Measurements from ENCODE around the gene CNEP1R1. TPM values are rescaled to one million over a fixed set of nuclear protein-coding genes. Genes with fewer than 3 reads are reported as not detected.

CNEP1R1 gene
- total RNA-seq, 1 donor from 2014 or later = 24.3 TPM

- Mint-ChIP-seq H3K36me3 (no peaks in the 10 kb centered on the region), H3K4me3 (no peak overlapping the region), H3K27me3 (ENCODE audit: low read depth) (no peaks in the 10 kb centered on the region), H3K27ac (no peak overlapping the region), H3K4me1 (no peaks in the 10 kb centered on the region), H3K9me3 (no peaks in the 10 kb centered on the region)
- no peak for DNase-seq (ENCODE audit: low spot score in 2 of 2, unreplicated experiment in 2 of 2)
- TF ChIP-seq CTCF (IDR thresholded peaks at IDR 0.05; ENCODE audit: unreplicated experiment) = no peak
Measured at GRCh38 chr16:49987381-49987780, 37.6 kb upstream of the CNEP1R1 start.

GRCh38 chr16:49992825-49993224, 32.2 kb upstream of the CNEP1R1 start:
- TF ChIP-seq CTCF (IDR thresholded peaks at IDR 0.05; ENCODE audit: unreplicated experiment) = no peak
- Mint-ChIP-seq H3K4me3 (no peak overlapping the region), H3K27me3 (ENCODE audit: low read depth) (peaks cover 40% of the 10 kb centered on the region), H3K9me3 (no peaks in the 10 kb centered on the region), H3K27ac (no peak overlapping the region), H3K4me1 (no peaks in the 10 kb centered on the region), H3K36me3 (no peaks in the 10 kb centered on the region)
- DNase-seq (ENCODE audit: low spot score in 2 of 2, unreplicated experiment in 2 of 2) = no peak

GRCh38 chr16:49993579-49993978, 31.4 kb upstream of the CNEP1R1 start:
- no peak overlapping the region for H3K27ac Mint-ChIP-seq
- no peaks in the 10 kb centered on the region for H3K36me3 Mint-ChIP-seq
- TF ChIP-seq CTCF (IDR thresholded peaks at IDR 0.05; ENCODE audit: unreplicated experiment) = no peak
- no peak for DNase-seq (ENCODE audit: low spot score in 2 of 2, unreplicated experiment in 2 of 2)
- H3K27me3 Mint-ChIP-seq (ENCODE audit: low read depth) = peaks cover 41% of the 10 kb centered on the region
- no peaks in the 10 kb centered on the region for H3K9me3 Mint-ChIP-seq
- no peak overlapping the region for H3K4me3 Mint-ChIP-seq
- H3K4me1 Mint-ChIP-seq = no peaks in the 10 kb centered on the region

- no peak for DNase-seq (ENCODE audit: low spot score in 2 of 2, unreplicated experiment in 2 of 2)
- Mint-ChIP-seq H3K27ac (no peak overlapping the region), H3K4me3 (no peak overlapping the region), H3K4me1 (no peaks in the 10 kb centered on the region), H3K27me3 (ENCODE audit: low read depth) (peaks cover 42% of the 10 kb centered on the region), H3K9me3 (no peaks in the 10 kb centered on the region), H3K36me3 (no peaks in the 10 kb centered on the region)
- no peak for TF ChIP-seq CTCF (IDR thresholded peaks at IDR 0.05; ENCODE audit: unreplicated experiment)
Measured at GRCh38 chr16:49994006-49994405, 31.0 kb upstream of the CNEP1R1 start.

- Mint-ChIP-seq H3K4me3 (no peak overlapping the region), H3K36me3 (no peaks in the 10 kb centered on the region), H3K4me1 (no peaks in the 10 kb centered on the region), H3K27ac (no peak overlapping the region), H3K9me3 (no peaks in the 10 kb centered on the region), H3K27me3 (ENCODE audit: low read depth) (peaks cover 48% of the 10 kb centered on the region)
- no peak for DNase-seq (ENCODE audit: low spot score in 2 of 2, unreplicated experiment in 2 of 2)
- TF ChIP-seq CTCF (IDR thresholded peaks at IDR 0.05; ENCODE audit: unreplicated experiment) = no peak
Measured at GRCh38 chr16:49995720-49996119, 29.3 kb upstream of the CNEP1R1 start.

- no peak for TF ChIP-seq CTCF (IDR thresholded peaks at IDR 0.05; ENCODE audit: unreplicated experiment)
- DNase-seq (ENCODE audit: low spot score in 2 of 2, unreplicated experiment in 2 of 2) = no peak
- no peak overlapping the region for H3K27ac Mint-ChIP-seq
Measured at GRCh38 chr16:49997721-49998251, 27.2 kb upstream of the CNEP1R1 start.

More at GRCh38 chr16:49997721-49998251, 27.2 kb upstream of the CNEP1R1 start:
- Mint-ChIP-seq H3K36me3 (no peaks in the 10 kb centered on the region), H3K9me3 (no peaks in the 10 kb centered on the region), H3K27me3 (ENCODE audit: low read depth) (peaks cover 54% of the 10 kb centered on the region), H3K4me3 (no peak overlapping the region), H3K4me1 (no peaks in the 10 kb centered on the region)

All from mesothelial cell of epicardium (in vitro differentiated cells).